Testis (tissue), 3 donors: ENCODE measurements around the gene ARHGAP44. TPM values are rescaled to one million over a fixed set of nuclear protein-coding genes. Genes with fewer than 3 reads are reported as not detected.

Source experiments
- DNase-seq: peaks from one replicate; pipeline ENCODE4 v3.0.0-alpha.2; 2019
- H3K27ac ChIP-seq, 2 donors: fragments of 200-600 bp; sonication (generic); one replicate each; pipeline ENCODE4 v1.5.1; 2019
- H3K27me3 ChIP-seq: fragments of 200-600 bp; sonication (generic); one replicate; pipeline ENCODE4 v1.5.1; 2019
- H3K36me3 ChIP-seq: fragments of 200-600 bp; sonication (generic); one replicate; pipeline ENCODE4 v1.5.1; 2017; ENCODE audit warnings: low read depth; ENCODE audit errors: missing control alignments
- H3K4me1 ChIP-seq: fragments of 200-600 bp; sonication (generic); one replicate; pipeline ENCODE4 v1.5.1; 2019
- H3K4me3 ChIP-seq, 2 donors: fragments of 200-600 bp; sonication (generic); one replicate each; pipeline ENCODE4 v1.5.1; 2017 to 2019
- H3K9me3 ChIP-seq: fragments of 200-600 bp; sonication (generic); one replicate; pipeline ENCODE4 v1.5.1; 2017
- CTCF ChIP-seq, 3 experiments: fragments of 450-650 bp in 2 of 3; fragments of 200-600 bp in 1 of 3; sonication (generic) in 1 of 3; IDR thresholded peaks; one replicate each; pipeline ENCODE4 v1.5.1; 2016 to 2019; ENCODE audit warnings: antibody characterized with exemption in 3 of 3, mild to moderate bottlenecking in 2 of 3, moderate library complexity in 1 of 3
- POLR2A ChIP-seq: fragments of 450-650 bp; IDR thresholded peaks from one replicate; pipeline ENCODE4 v1.6.1; 2017; ENCODE audit warnings: antibody characterized with exemption, mild to moderate bottlenecking, moderate library complexity
- WGBS, 2 donors: methylation state at CpG; one replicate each; pipeline ENCODE4 v1.1.5; 2018; 5-methylcytosine and 5-hydroxymethylcytosine counted together
- intact Hi-C: fragments of 100-400 bp; cut with DNase I; formaldehyde crosslinking; loops from one replicate; pipeline ENCODE4 v1.15.1; 2023; ENCODE audit warnings: low total_unique reads
- polyA plus RNA-seq: library from polyadenylated mRNA; stranded (reverse); fragments of 350-450 nt; fragmentation: Illumina TruSeq; extraction: RNeasy Lipid Tissue Mini Kit (QIAGEN cat#74804); gene quantifications from one replicate; pipeline ENCODE4 v1.2.3, GENCODE V29; 2014; ENCODE audit warnings: low read depth, low replicate concordance; ENCODE audit not compliant: insufficient read depth
- total RNA-seq, 2 donors: library from RNA; depleted of rRNA; stranded (reverse); fragments of >200 nt; gene quantifications; one replicate each; pipeline ENCODE4 v1.2.3, GENCODE V29; 2016

ARHGAP44 gene
- total and polyA plus RNA-seq, 3 donors from 2014 or later: 9.3 to 11.3 (median 11.0) TPM

GRCh38 chr17:12918142-12918541 is 128.8 kb downstream of the ARHGAP44 start:
- H3K27me3 ChIP-seq: no peaks in the 10 kb centered on the region
- no peaks in the 10 kb centered on the region for H3K4me1 ChIP-seq
- intact Hi-C loops: no loop called here
- H3K4me3 ChIP-seq: no peak overlapping the region
- TF ChIP-seq CTCF (IDR thresholded peaks at IDR 0.05) (no peak), POLR2A (no peak)
- H3K9me3 ChIP-seq: no peaks in the 10 kb centered on the region
- H3K27ac ChIP-seq: no peak overlapping the region
- 88 to 94% methylated on average over 9 to 10 of the region's 10 CpGs for WGBS, 2 donors
- no peak for DNase-seq
- no peaks in the 10 kb centered on the region for H3K36me3 ChIP-seq

- H3K9me3 ChIP-seq: no peaks in the 10 kb centered on the region
- intact Hi-C loops: no loop called here
- WGBS, 2 donors: 87 to 89% methylated on average over 4 of the region's 4 CpGs
- H3K4me3 ChIP-seq: no peak overlapping the region
- H3K27ac ChIP-seq: no peak overlapping the region
- no peaks in the 10 kb centered on the region for H3K4me1 ChIP-seq
- H3K36me3 ChIP-seq: no peaks in the 10 kb centered on the region
- no peaks in the 10 kb centered on the region for H3K27me3 ChIP-seq
- no peak for DNase-seq
- no peak for TF ChIP-seq CTCF (IDR thresholded peaks at IDR 0.05)
Observed at GRCh38 chr17:12922120-12922519, 132.8 kb downstream of the ARHGAP44 start.

- Histone ChIP-seq H3K4me1 (no peaks in the 10 kb centered on the region), H3K36me3 (no peaks in the 10 kb centered on the region), H3K27me3 (no peaks in the 10 kb centered on the region), H3K9me3 (no peaks in the 10 kb centered on the region), H3K27ac (no peak overlapping the region), H3K4me3 (no peak overlapping the region)
- WGBS, 2 donors: 90 to 100% methylated on average over 2 of the region's 2 CpGs
- TF ChIP-seq POLR2A: no peak
- TF ChIP-seq CTCF (IDR thresholded peaks at IDR 0.05): no peak
- no peak for DNase-seq
- intact Hi-C loops: no loop called here
Observed at GRCh38 chr17:12924614-12925013, 135.3 kb downstream of the ARHGAP44 start.

- intact Hi-C loops: no loop called here
- H3K4me1 ChIP-seq: no peaks in the 10 kb centered on the region
- no peak for DNase-seq
- TF ChIP-seq POLR2A (no peak), CTCF (IDR thresholded peaks at IDR 0.05) (no peak)
- WGBS, 2 donors: 62 to 64% methylated on average over 1 of the region's 1 CpG
- H3K4me3 ChIP-seq: no peak overlapping the region
- no peak overlapping the region for H3K27ac ChIP-seq
- H3K27me3 ChIP-seq: no peaks in the 10 kb centered on the region
- no peaks in the 10 kb centered on the region for H3K9me3 ChIP-seq
- no peaks in the 10 kb centered on the region for H3K36me3 ChIP-seq
Observed at GRCh38 chr17:12927001-12927400, 137.7 kb downstream of the ARHGAP44 start.

- no peaks in the 10 kb centered on the region for H3K36me3 ChIP-seq
- peak overlapping the region in 1 of 2 donors; percentile 33 for H3K27ac ChIP-seq
- DNase-seq: no peak
- intact Hi-C loops: no loop called here
- no peak overlapping the region for H3K4me3 ChIP-seq
- 43 to 45% methylated on average over 5 of the region's 5 CpGs for WGBS, 2 donors
- H3K9me3 ChIP-seq: no peaks in the 10 kb centered on the region
- H3K4me1 ChIP-seq: no peaks in the 10 kb centered on the region
- no peak for TF ChIP-seq POLR2A
- TF ChIP-seq CTCF (IDR thresholded peaks at IDR 0.05): no peak
- H3K27me3 ChIP-seq: no peaks in the 10 kb centered on the region
Observed at GRCh38 chr17:12927541-12928425, 138.5 kb downstream of the ARHGAP44 start.
